Ascending aorta (tissue), 2 donors: Measurements from ENCODE around the gene MISP3. TPM values are rescaled to one million over a fixed set of nuclear protein-coding genes. Genes with fewer than 3 reads are reported as not detected.

Experiments
- DNase-seq, 2 donors: peaks; one replicate each; pipeline ENCODE4 v3.0.0-alpha.2; 2019; ENCODE audit warnings: low spot score in 2 of 2
- H3K27ac ChIP-seq, 2 donors: fragments of 200-600 bp; sonication (generic); one replicate each; pipeline ENCODE4 v1.5.1; 2016 to 2017; ENCODE audit warnings: mild to moderate bottlenecking in 1 of 2
- H3K27me3 ChIP-seq: fragments of 200-600 bp; sonication (generic); one replicate; pipeline ENCODE4 v1.5.1; 2017
- H3K36me3 ChIP-seq, 2 donors: fragments of 200-600 bp; sonication (generic); one replicate each; pipeline ENCODE4 v1.5.1; 2016
- H3K4me1 ChIP-seq, 2 donors: fragments of 200-600 bp; sonication (generic); one replicate each; pipeline ENCODE4 v1.5.1; 2016 to 2017; ENCODE audit warnings: mild to moderate bottlenecking in 1 of 2
- H3K4me3 ChIP-seq, 2 donors: fragments of 200-600 bp; sonication (generic); one replicate each; pipeline ENCODE4 v1.5.1; 2016 to 2017; ENCODE audit warnings: mild to moderate bottlenecking in 1 of 2
- H3K9me3 ChIP-seq, 2 donors: fragments of 200-600 bp; sonication (generic); one replicate each; pipeline ENCODE4 v1.5.1; 2016
- CTCF ChIP-seq, 3 experiments: fragments of 200-600 bp in 2 of 3; fragments of 450-650 bp in 1 of 3; sonication (generic) in 2 of 3; IDR thresholded peaks; one replicate each; pipeline ENCODE4 v1.5.1; 2016 to 2019; ENCODE audit warnings: antibody characterized with exemption in 3 of 3, mild to moderate bottlenecking in 1 of 3, moderate library complexity in 1 of 3
- intact Hi-C: fragments of 100-400 bp; cut with DNase I; formaldehyde crosslinking; loops from one replicate; pipeline ENCODE4 v1.15.1; 2023
- total RNA-seq: library from RNA; depleted of rRNA; stranded (reverse); fragments of >200 nt; gene quantifications from one replicate; pipeline ENCODE4 v1.1.0, GENCODE V29; 2016

MISP3 gene
- total RNA-seq, 1 donor from 2014 or later, result 6.0 TPM

DNA sequence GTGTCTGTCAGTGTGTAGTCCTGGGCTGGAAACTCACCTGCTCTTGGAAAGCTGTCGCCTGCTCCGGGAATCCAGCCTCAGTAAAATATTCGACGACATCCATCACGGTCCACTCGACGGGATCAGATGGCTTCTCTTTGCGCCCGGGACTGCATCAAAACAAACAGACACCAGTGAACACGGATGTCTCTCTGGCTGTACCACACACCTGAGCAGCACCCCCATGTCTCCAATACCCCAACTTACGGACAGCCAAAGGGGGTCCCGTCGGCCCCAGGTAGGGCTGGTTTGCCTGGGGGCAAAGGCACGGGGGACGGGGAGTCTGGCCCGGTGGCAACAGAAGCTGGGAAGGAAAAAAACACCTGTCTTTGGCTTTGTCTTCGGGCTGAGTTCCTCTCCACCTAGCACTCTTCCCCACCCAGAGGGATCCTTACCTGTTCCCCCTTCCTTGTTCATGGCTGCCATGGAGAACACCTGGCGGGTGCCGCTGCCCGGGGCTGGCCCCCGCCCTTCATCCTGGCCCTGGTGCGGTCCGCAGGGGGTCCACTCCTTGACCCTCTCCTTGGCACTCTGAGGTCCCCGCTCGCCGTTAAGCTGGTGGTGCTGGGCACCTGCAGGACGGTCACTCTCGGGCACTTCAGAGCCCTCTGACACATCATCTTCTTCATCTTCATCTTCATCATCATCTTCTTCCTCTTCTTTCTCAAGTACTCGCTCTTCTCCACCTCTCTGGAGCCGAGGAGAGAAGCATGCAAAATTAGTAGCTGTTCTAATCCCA lies 16.2 kb downstream of the MISP3 start:
- intact Hi-C loops, result no loop called here
- H3K4me1 ChIP-seq, result peaks cover 3 to 9% of the 10 kb centered on the region in 2 donors
- H3K4me3 ChIP-seq, result peak overlapping the region; percentile 80 to 90
- no peak for TF ChIP-seq CTCF (IDR thresholded peaks at IDR 0.05)
- peak overlapping the region; percentile 1 to 92 for H3K27ac ChIP-seq
- no peak for DNase-seq
- peaks cover 10 to 12% of the 10 kb centered on the region in 2 donors for H3K36me3 ChIP-seq
- H3K9me3 ChIP-seq, result peaks cover 5 to 7% of the 10 kb centered on the region in 2 donors
- no peaks in the 10 kb centered on the region for H3K27me3 ChIP-seq

- H3K27ac ChIP-seq, result peak overlapping the region; percentile 1 to 92
- H3K4me1 ChIP-seq, result peaks cover 3 to 9% of the 10 kb centered on the region in 2 donors
- H3K4me3 ChIP-seq, result peak overlapping the region; percentile 80 to 90
- intact Hi-C loops, result no loop called here
- H3K9me3 ChIP-seq, result peaks cover 5 to 7% of the 10 kb centered on the region in 2 donors
- no peak for TF ChIP-seq CTCF (IDR thresholded peaks at IDR 0.05)
- no peaks in the 10 kb centered on the region for H3K27me3 ChIP-seq
- peaks cover 10 to 12% of the 10 kb centered on the region in 2 donors for H3K36me3 ChIP-seq
- DNase-seq, result no peak
Measured at GRCh38 chr19:14089412-14089661, 16.8 kb downstream of the MISP3 start.

- intact Hi-C loops, result loop anchor here (2.0 kb wide), 2 partner anchors 17 to 29 kb away; no protein-coding TSS in a partner anchor
- H3K4me3 ChIP-seq, result peak overlapping the region; percentile 80 to 90
- DNase-seq, result peak in 1 of 2 donors; percentile 77
- peaks cover 3 to 9% of the 10 kb centered on the region in 2 donors for H3K4me1 ChIP-seq
- no peaks in the 10 kb centered on the region for H3K27me3 ChIP-seq
- H3K9me3 ChIP-seq, result peaks cover 5 to 7% of the 10 kb centered on the region in 2 donors
- peaks cover 10 to 12% of the 10 kb centered on the region in 2 donors for H3K36me3 ChIP-seq
- H3K27ac ChIP-seq, result peak overlapping the region; percentile 52 to 92
- TF ChIP-seq CTCF (IDR thresholded peaks at IDR 0.05), result peak in 1 of 3 experiments; percentile 30
Measured at GRCh38 chr19:14089662-14090508, 17.3 kb downstream of the MISP3 start.

DNA sequence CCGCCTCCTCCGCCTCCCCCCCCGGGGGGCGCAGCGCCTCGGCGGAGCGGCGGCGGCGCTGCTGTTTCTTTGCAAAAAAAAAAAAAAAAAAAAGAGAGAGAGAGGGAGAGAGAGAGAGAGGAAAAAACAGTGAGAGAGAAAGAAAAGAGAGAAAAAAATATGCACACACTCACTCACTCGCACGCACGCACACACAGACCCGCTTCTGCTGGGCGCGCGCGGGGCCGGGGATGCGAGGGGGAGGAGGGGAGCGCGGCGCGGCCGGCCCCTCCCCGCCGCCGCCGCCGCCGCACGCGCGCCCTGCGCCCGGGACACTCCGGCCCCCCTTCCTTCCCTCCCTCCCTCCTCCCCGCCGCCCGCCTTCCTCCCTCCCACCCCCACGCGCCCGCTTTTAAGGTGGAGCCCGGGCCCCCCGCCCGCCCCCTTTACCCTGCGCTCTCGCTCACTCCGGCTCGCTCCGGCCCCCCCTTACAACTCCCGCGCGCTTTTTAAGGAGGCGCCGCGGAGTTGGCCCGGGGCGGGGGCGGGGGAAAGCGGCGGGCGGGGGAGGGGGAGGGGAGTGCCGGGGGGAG lies 18.0 kb downstream of the MISP3 start, which contains the start of gene SAMD1:
TSS of gene SAMD1 (minus strand) at position 243 of the 572 bp plus-strand sequence.
- peaks cover 10 to 12% of the 10 kb centered on the region in 2 donors for H3K36me3 ChIP-seq
- no peak for TF ChIP-seq CTCF (IDR thresholded peaks at IDR 0.05)
- peaks cover 5 to 7% of the 10 kb centered on the region in 2 donors for H3K9me3 ChIP-seq
- peak within 1 kb of the TSS; percentile 92 to 94 for H3K27ac ChIP-seq
- intact Hi-C loops, result loop anchor here (1.0 to 2.0 kb wide), 3 partner anchors 16 to 46 kb away; partner anchors contain the start of gene ASF1B
- DNase-seq, result peak in 1 of 2 donors; percentile 96
- no peaks in the 10 kb centered on the region for H3K27me3 ChIP-seq
- H3K4me1 ChIP-seq, result peaks cover 3 to 9% of the 10 kb centered on the region in 2 donors
- peak within 1 kb of the TSS; percentile 80 to 90 for H3K4me3 ChIP-seq

DNA sequence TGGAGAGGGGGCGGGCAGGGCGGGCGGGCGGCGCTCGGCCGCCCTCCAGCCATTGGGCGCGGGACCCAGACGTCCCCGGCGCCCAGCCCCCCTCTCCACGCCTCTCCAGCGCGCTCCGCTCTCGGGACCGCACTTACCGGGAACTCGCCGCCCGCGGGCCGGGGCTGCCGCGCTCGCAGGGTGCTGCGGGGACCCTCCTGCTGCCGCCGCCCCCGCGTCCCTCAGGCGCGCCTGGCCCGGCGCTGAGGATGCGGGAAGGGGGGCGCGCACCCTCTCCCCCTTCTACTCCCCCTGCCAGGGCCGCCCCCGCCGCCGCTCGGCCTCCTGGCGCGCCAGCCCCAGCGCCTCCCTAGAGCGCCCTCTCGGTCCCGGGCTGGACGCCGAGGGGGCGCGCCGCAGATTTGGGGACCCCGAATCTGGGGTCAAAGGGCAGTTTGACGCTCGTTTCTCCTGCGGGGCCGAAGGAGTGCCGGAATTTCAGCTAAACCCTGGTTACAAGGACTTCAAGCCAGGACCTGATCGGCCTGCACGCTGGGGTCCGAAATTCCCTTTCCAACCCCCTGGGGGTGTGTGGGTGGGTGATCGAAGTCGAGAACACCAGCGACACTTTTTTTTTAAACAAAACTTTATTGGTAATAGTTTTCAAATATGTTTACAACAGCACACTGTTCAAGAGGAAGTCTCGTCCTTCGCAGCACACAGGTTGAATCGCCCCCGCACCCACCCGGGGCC lies 18.7 kb downstream of the MISP3 start:
- Histone ChIP-seq H3K4me1 (peaks cover 3 to 9% of the 10 kb centered on the region in 2 donors), H3K27ac (peak overlapping the region; percentile 92 to 94), H3K27me3 (no peaks in the 10 kb centered on the region), H3K4me3 (peak overlapping the region; percentile 80 to 90), H3K36me3 (peaks cover 11 to 15% of the 10 kb centered on the region in 2 donors), H3K9me3 (peaks cover 5 to 7% of the 10 kb centered on the region in 2 donors)
- intact Hi-C loops, result loop anchor here (1.0 to 2.0 kb wide), 3 partner anchors 16 to 45 kb away; partner anchors contain the start of gene ASF1B
- TF ChIP-seq CTCF (IDR thresholded peaks at IDR 0.05), result peak; percentile 3 to 23 (median 13)
- peak in 1 of 2 donors; percentile 77 for DNase-seq
